GM21447 (cell line): ENCODE measurements around the gene SUPT4H1.

Experiments
- ATAC-seq: cut with Tn5 transposase; IDR thresholded peaks from one replicate; pipeline ENCODE4 v1.9.1; 2021; ENCODE audit not compliant: unreplicated experiment

SUPT4H1 gene

GRCh38 chr17:58330997-58331814 is 20.8 kb downstream of the SUPT4H1 start:
- ATAC-seq, result no peak

GRCh38 chr17:58330538-58330996 is 21.4 kb downstream of the SUPT4H1 start:
- ATAC-seq, result no peak

GRCh38 chr17:58329810-58330537 is 22.0 kb downstream of the SUPT4H1 start:
- ATAC-seq, result peak; percentile 7

GRCh38 chr17:58329035-58329809 is 22.8 kb downstream of the SUPT4H1 start:
- ATAC-seq, result peak; percentile 38

GRCh38 chr17:58328195-58329034 is 23.6 kb downstream of the SUPT4H1 start, which contains the start of gene TSPOAP1:
Gene TSPOAP1 (minus strand): TSS chr17:58328795. CDS start chr17:58327920, 875 bp downstream.
- no peak for ATAC-seq

- no peak for ATAC-seq
These were observed 24.4 kb downstream of the SUPT4H1 start for GRCh38 chr17:58327363-58328194.

GRCh38 chr17:58326609-58327362 is 25.2 kb downstream of the SUPT4H1 start:
- no peak for ATAC-seq

GRCh38 chr17:58325976-58326468 is 26.0 kb downstream of the SUPT4H1 start:
- ATAC-seq, result no peak

- ATAC-seq, result no peak
These were observed 26.7 kb downstream of the SUPT4H1 start for GRCh38 chr17:58325289-58325726.

- no peak for ATAC-seq
These were observed 27.4 kb downstream of the SUPT4H1 start for GRCh38 chr17:58324409-58325288.

GRCh38 chr17:58324056-58324408 is 28.0 kb downstream of the SUPT4H1 start:
- ATAC-seq, result no peak

- ATAC-seq, result no peak
These were observed 28.5 kb downstream of the SUPT4H1 start for GRCh38 chr17:58323366-58324055.

- no peak for ATAC-seq
These were observed 29.3 kb downstream of the SUPT4H1 start for GRCh38 chr17:58322581-58323185.

GRCh38 chr17:58321571-58322525 is 30.2 kb downstream of the SUPT4H1 start:
- no peak for ATAC-seq

GRCh38 chr17:58320570-58321323 is 31.3 kb downstream of the SUPT4H1 start:
- no peak for ATAC-seq
